ENCODE data around the gene SLIT3.

The SLIT3 gene

GRCh38 chr5:169298193-169298592 is 2.7 kb downstream of the SLIT3 start:
- no peak for DNase-seq

DNA sequence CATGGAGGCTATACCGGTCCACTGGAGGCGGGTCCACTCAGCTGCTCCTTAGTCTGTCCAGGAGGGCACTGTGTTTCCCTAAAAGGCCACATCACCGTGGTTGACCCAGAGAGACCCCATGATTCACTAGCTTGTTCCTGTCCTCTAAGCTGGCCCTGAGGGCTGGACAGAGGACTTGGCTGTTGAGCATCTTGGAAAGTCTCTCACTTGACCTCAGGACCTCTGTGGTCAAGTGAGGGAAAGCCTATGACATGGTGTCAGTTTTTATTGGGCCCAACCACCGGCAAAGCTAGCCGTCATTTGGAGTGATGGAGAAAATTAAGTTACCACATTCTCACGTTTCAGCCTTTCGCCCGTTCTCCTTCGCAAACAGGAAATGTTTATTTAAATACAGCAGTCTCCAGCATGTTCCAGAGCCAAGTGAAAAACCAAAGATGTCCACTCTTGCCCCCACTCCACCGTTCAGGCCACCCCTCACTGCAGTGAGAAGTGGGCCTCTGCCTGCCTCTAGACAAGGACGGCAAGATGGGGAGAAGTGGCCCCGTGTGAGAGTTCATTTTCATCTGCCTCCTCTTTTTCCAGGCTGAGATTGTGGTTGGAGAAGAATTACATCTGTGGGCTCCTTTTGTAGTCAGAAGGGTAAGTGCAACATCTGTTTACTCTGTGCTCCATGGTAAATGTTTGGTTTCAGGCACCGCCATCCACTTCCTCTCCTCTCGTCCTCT is 4.4 kb downstream of the SLIT3 start:
- DNase-seq = no peak

DNA sequence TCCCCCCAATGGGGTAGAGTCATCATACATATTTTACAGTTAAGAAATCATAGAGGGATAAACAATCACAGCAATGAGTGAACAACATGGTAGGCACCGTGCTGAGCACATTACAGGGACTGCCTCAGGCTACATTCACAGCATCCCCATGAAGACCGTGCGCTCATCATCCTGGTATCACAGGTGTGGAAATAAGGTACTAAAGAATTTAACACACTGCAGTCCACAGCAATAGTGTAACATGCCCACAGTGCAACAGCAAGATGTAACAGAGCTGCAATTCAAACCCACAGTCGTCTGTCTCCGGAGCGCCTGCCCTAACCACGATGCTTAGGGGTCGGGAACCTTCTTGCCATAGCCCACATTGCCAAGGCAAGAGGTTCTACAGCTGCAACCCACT is 5.6 kb downstream of the SLIT3 start:
- no peak for DNase-seq

DNA sequence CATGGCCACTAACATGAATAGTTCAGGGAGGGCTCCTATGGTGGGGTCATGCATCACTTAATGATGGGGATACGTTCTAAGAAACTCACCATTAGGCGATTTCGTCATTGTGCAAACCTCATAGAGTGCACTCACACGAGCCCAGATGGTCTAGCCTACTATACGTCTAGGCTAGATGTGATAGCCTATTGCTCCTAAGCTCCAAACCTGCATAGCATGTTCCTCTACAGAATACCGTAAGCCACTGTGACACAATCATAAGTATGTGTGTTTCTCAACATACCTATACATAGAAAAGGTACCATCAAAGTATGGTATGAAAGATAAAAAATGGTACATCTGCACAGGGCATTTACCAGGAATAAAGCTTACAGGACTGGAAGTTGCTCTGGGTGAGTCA is 6.3 kb downstream of the SLIT3 start:
- DNase-seq = no peak

- DNase-seq = no peak
These were observed 9.1 kb downstream of the SLIT3 start for GRCh38 chr5:169291877-169292276.

GRCh38 chr5:169290895-169291294 is 10.0 kb downstream of the SLIT3 start:
- no peak for DNase-seq

DNA sequence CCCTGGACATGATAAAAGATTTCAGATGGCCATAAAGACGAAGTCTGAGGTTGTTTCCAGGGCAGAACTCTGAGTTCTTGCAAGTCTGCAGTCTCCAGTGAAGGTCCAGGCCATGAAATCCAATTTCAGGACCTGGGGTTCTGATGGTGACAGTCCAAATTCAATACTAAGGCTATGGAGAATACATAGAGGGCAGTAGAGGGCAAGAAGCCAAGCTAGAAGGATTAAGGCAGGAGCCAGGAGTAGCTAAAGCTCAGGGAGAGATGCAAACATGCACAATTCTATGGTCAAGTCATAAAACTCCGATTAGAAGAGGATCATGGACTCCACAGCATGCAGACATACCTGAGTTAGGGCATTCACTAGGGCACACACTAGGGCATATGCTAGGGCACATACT is 11.4 kb downstream of the SLIT3 start:
- no peak for DNase-seq

DNA sequence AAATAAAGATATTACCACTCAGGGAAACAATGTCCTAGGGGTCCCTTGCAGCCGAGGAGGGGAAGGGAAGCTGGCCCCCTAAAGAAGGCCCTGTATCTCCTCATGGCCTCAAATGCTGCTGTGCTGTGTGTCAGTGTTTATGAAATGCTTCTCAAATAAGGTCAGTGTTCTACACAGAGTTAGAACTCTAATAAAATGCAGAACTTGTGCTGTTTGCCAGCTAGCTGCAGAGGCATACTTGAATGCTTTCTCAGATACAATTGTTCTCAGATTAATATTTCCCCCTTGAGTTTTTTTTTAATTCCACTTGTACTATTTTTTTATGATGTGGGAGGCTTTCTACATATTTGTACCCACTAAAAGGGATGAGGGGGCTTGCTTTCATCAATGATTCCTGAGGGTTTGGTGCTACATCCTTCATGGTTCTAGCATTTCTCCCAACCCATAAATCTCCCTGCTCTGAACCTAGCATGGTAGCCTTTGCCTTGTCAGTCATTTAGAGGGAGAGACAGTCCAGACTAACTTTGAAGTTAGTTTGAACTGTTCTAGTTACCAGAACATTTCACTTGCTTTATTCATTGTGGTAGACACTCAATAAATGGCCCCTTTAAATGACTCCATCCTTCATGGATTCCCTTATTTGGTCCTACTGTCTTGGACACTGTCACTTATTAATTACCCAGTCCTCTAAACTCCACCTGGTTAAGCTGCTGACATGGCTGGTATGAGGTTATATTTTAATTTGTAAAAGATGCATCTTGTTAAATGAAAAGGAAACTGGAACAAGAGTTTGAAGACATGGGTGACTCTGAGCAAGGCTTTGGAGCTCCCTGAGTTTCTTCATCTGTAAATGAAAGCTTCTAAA is 12.6 kb downstream of the SLIT3 start:
- DNase-seq = no peak

DNA sequence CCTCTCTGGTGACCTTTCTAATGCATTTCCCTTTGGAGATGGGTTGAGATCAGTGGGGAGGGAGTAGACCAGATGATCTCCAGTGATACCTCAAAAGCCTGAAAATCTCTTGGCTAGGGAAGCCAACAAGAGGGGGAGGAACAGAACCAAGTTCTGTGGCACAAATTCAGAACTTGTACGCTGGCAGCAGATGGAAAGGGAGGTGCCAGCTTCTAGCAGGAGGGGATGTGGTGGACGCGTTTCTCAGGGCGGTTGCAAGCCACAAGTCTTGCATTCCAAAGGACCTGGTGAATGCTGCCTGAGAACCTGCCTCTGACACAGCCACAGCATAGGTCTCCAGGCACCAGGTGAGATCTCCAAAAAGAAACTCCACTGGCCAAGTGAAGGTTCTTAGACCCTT is 13.4 kb downstream of the SLIT3 start:
- no peak for DNase-seq

- DNase-seq = no peak
These were observed 14.2 kb downstream of the SLIT3 start for GRCh38 chr5:169286572-169287300.

DNA sequence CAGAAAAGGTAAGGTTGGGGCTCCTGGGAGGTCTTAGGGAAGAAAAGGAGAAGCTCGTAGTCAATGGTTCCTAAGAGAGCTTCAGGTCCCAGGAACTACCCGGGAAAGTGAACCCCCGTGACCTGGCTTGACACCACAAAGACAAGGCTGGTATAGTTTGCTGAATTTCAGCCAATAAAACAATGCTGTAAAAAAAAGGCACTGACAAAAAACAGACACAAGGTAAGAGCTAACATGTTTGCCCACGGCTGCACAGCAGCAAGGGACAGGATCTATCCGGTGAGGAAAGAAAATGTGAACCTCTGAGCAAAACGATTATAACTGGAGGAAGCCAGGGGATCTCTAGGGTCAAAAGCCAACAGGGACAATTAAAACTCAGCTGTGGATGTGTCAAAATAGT is 17.1 kb downstream of the SLIT3 start:
- DNase-seq = no peak

GRCh38 chr5:169281625-169282024 is 19.3 kb downstream of the SLIT3 start:
- no peak for DNase-seq

- DNase-seq = no peak
These were observed 20.2 kb downstream of the SLIT3 start for GRCh38 chr5:169280696-169281095.

- no peak for DNase-seq
These were observed 20.7 kb downstream of the SLIT3 start for GRCh38 chr5:169280286-169280685.

- no peak for DNase-seq
These were observed 21.8 kb downstream of the SLIT3 start for GRCh38 chr5:169279125-169279524.

GRCh38 chr5:169273881-169274280 is 27.1 kb downstream of the SLIT3 start:
- no peak for DNase-seq

- no peak for DNase-seq
These were observed 27.5 kb downstream of the SLIT3 start for GRCh38 chr5:169273451-169273850.

- DNase-seq = no peak
These were observed 28.1 kb downstream of the SLIT3 start for GRCh38 chr5:169272731-169273427.

DNA sequence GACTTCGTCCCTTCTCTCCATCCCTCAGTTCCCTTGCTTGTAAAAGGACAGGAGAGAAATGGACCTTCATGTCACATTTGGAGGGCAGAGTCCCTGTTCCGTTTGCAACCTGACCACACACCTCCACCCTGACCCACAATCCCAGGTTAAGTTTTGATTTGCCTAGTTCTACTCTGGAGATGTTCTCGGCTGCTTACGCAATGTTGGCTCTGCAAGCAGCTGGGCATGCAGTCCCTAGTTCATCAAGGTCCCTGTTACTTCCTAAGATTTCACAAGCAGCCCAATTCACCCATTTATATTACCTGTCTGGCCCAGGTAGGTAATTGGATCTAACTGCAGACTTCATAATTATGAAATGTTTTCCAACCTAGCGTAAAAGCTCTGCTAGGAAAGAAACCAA is 28.8 kb downstream of the SLIT3 start:
- no peak for DNase-seq

- DNase-seq = no peak
These were observed 30.1 kb downstream of the SLIT3 start for GRCh38 chr5:169270827-169271226.

- no peak for DNase-seq
These were observed 32.9 kb downstream of the SLIT3 start for GRCh38 chr5:169268019-169268418.

DNA sequence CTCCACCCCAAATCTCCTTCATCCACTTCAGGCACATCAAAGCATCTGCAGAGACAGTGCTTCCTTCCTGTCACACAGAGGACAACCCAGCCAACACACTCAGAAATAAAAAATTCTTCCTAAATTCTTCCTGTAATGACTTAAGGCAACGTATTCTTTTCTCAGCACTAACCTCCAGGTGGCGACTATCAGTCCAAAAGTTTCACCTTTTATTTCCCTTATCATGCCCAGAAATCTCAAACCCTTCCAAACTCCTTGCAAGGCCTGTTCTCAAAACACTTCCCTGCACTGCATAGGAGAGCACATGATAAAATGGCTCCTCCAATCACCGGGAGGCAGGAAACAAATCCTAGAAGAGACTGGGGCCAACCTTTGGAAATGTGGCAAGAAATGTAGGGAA is 35.1 kb downstream of the SLIT3 start:
- DNase-seq = no peak

- no peak for DNase-seq
These were observed 37.3 kb downstream of the SLIT3 start for GRCh38 chr5:169263591-169263990.
